Measurements from ENCODE around the gene ARID1B.

The ARID1B gene

DNA sequence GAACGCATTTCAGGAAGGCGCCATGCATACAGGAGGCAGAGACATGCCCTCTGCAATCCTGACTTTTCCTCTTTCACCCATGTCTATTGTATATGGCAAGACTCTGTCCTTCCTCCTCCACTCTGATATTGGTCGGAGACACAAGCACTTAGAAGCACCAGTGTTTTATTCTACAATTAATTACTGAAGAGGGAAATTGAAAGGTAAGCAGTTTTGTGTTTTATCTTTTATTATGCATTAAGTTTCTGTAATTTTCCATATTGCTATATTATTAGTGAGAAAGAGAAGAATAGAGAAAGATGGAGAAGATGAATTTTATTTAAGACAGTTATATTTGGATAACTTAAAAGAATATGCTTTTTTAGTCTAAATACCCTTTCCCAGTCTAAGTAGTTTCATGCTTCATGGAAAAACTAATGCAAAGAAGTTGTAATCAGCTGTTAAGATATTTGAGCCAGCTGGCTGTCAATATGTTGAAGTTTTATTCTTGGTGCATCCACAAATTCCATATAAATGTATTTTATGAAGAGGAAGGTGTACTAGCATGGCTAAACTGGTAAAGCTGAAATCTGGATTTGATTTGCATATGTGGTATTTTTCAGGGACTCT, 13.6 kb downstream of the ARID1B start:
- H3K4me3 ChIP-seq, result no peak overlapping the region
- H3K4me1 ChIP-seq, result peaks cover 40% of the 10 kb centered on the region
- DNase-seq (ENCODE audit: low spot score in 2 of 2), result no peak
- no peaks in the 10 kb centered on the region for H3K27me3 ChIP-seq (ENCODE audit: low read depth)
- no peaks in the 10 kb centered on the region for H3K36me3 ChIP-seq (replicated peaks)
- H3K9me3 ChIP-seq, result no peaks in the 10 kb centered on the region
- in situ Hi-C loops (cut with MboI; ENCODE audit: low sequenced_read_pairs), result no loop called here

DNA sequence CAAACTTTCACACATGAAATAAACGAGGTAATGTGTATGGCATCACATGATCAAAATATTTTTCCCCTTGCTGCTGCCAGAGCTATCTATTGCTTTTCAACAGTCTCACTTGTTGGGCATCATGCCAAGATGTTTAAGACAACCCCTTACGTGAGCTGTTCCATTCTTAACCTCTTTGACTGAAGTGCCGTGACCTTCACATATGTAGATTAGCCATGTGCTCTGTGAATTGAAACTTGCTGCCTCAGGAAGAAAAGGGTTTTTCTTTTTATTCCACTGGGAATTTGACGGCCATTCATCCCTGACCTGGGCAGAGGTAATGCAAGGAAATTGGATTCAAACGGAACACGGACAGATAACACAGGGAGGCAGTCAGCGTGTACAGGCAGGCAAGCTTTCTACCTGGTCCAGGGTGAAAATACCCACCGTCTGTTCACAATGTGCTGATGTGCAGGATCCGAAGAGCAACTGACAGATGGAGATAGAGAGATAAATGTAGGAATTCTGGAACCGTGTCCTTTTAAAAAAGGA, 14.2 kb downstream of the ARID1B start:
- no peaks in the 10 kb centered on the region for H3K27me3 ChIP-seq (ENCODE audit: low read depth)
- H3K4me3 ChIP-seq, result no peak overlapping the region
- in situ Hi-C loops (cut with MboI; ENCODE audit: low sequenced_read_pairs), result no loop called here
- H3K4me1 ChIP-seq, result peaks cover 40% of the 10 kb centered on the region
- H3K36me3 ChIP-seq (replicated peaks), result no peaks in the 10 kb centered on the region
- peak; percentile 81 to 99 for DNase-seq (ENCODE audit: low spot score in 2 of 2)
- H3K9me3 ChIP-seq, result no peaks in the 10 kb centered on the region

DNA sequence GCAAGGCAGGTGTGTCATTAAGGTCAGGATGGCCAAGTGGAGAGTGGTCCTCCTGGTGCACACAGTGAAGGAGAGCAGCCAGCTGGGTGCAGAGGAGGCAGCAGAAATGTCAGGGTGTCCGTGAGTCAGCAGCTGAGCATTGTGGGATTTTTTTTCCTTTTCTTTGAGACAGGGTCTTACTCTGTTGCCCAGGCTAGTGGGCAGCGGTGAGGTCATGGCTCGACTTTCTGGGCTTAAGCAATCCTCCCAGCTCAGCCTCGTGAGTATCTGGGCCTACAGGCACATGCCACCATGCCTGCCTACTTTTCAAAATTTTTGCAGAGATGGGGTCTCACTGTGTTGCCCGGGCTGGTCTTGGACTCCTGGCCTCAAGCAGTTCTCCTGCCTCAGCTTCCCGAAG, 16.0 kb downstream of the ARID1B start:
- Histone ChIP-seq H3K27me3 (ENCODE audit: low read depth) (no peaks in the 10 kb centered on the region), H3K9me3 (no peaks in the 10 kb centered on the region), H3K36me3 (replicated peaks) (no peaks in the 10 kb centered on the region), H3K4me3 (no peak overlapping the region), H3K4me1 (peaks cover 36% of the 10 kb centered on the region)
- DNase-seq (ENCODE audit: low spot score in 2 of 2), result no peak
- in situ Hi-C loops (cut with MboI; ENCODE audit: low sequenced_read_pairs), result no loop called here

DNA sequence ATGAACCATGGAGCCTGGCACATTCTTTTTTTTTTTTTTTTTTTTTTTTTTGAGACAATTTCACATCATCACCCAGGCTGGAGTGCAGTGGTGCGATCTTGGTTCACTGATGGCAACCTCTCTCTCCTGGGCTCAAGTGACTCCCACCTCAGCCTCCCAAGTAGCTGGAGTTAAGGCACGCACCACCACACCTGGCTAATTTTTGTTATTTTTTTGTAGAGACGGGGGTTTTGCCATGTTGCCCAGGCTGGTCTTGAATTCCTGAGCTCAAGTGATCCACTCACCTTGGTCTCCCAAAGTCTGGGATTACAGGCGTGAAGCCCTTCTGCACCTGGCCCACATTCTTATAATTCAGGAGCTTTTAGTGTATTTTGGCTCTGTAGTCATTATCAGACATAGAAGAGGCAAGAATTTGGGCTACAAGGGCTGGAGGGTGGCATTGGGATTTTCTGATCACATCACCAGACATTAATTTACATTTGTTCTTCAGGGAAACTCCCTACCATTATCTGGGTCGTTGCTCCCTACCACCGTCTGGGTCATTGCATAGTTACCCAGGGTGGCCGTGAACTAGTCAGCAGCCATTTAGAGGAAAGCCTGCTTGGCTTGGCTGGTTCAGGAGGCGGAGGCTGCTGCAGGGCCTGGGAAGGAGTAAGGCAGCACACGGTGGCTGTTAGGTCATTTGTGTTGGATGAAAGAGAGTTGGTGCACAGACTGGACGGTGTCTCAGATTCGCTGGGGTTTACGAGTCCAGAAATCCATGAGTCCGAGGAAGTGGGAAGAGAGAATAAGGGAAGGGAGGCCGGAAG, 17.6 kb downstream of the ARID1B start:
- no peaks in the 10 kb centered on the region for H3K27me3 ChIP-seq (ENCODE audit: low read depth)
- no peaks in the 10 kb centered on the region for H3K36me3 ChIP-seq (replicated peaks)
- no peaks in the 10 kb centered on the region for H3K9me3 ChIP-seq
- DNase-seq (ENCODE audit: low spot score in 2 of 2), result no peak
- in situ Hi-C loops (cut with MboI; ENCODE audit: low sequenced_read_pairs), result no loop called here
- H3K4me1 ChIP-seq, result peaks cover 22% of the 10 kb centered on the region
- no peak overlapping the region for H3K4me3 ChIP-seq

GRCh38 chr6:156795825-156796224, 18.6 kb downstream of the ARID1B start:
- Histone ChIP-seq H3K9me3 (no peaks in the 10 kb centered on the region), H3K4me1 (peaks cover 11% of the 10 kb centered on the region), H3K4me3 (no peak overlapping the region), H3K27me3 (ENCODE audit: low read depth) (no peaks in the 10 kb centered on the region), H3K36me3 (replicated peaks) (no peaks in the 10 kb centered on the region)
- no peak for DNase-seq (ENCODE audit: low spot score in 2 of 2)
- in situ Hi-C loops (cut with MboI; ENCODE audit: low sequenced_read_pairs), result no loop called here

GRCh38 chr6:156796627-156797026, 19.4 kb downstream of the ARID1B start:
- Histone ChIP-seq H3K4me1 (peaks cover 6% of the 10 kb centered on the region), H3K4me3 (no peak overlapping the region), H3K9me3 (no peaks in the 10 kb centered on the region), H3K27me3 (ENCODE audit: low read depth) (no peaks in the 10 kb centered on the region), H3K36me3 (replicated peaks) (no peaks in the 10 kb centered on the region)
- DNase-seq (ENCODE audit: low spot score in 2 of 2), result no peak
- in situ Hi-C loops (cut with MboI; ENCODE audit: low sequenced_read_pairs), result no loop called here

- Histone ChIP-seq H3K4me3 (no peak overlapping the region), H3K36me3 (replicated peaks) (no peaks in the 10 kb centered on the region), H3K9me3 (no peaks in the 10 kb centered on the region), H3K4me1 (peaks cover 6% of the 10 kb centered on the region; the same call in 1 of the 2 replicates), H3K27me3 (ENCODE audit: low read depth) (no peaks in the 10 kb centered on the region)
- no peak for DNase-seq (ENCODE audit: low spot score in 2 of 2)
- in situ Hi-C loops (cut with MboI; ENCODE audit: low sequenced_read_pairs), result no loop called here
These were observed 20.9 kb downstream of the ARID1B start for GRCh38 chr6:156797901-156798735.

GRCh38 chr6:156801712-156802111, 24.5 kb downstream of the ARID1B start:
- Histone ChIP-seq H3K27me3 (ENCODE audit: low read depth) (no peaks in the 10 kb centered on the region), H3K36me3 (replicated peaks) (no peaks in the 10 kb centered on the region), H3K4me1 (peaks cover 6% of the 10 kb centered on the region; the same call in 1 of the 2 replicates), H3K9me3 (no peaks in the 10 kb centered on the region), H3K4me3 (no peak overlapping the region)
- no peak for DNase-seq (ENCODE audit: low spot score in 2 of 2)
- in situ Hi-C loops (cut with MboI; ENCODE audit: low sequenced_read_pairs), result no loop called here

- Histone ChIP-seq H3K9me3 (no peaks in the 10 kb centered on the region), H3K4me3 (no peak overlapping the region), H3K27me3 (ENCODE audit: low read depth) (no peaks in the 10 kb centered on the region), H3K4me1 (peaks cover 17% of the 10 kb centered on the region), H3K36me3 (replicated peaks) (no peaks in the 10 kb centered on the region)
- DNase-seq (ENCODE audit: low spot score in 2 of 2), result no peak
- in situ Hi-C loops (cut with MboI; ENCODE audit: low sequenced_read_pairs), result no loop called here
These were observed 26.2 kb downstream of the ARID1B start for GRCh38 chr6:156803353-156803752.

- Histone ChIP-seq H3K4me1 (peaks cover 21% of the 10 kb centered on the region), H3K36me3 (replicated peaks) (no peaks in the 10 kb centered on the region), H3K27me3 (ENCODE audit: low read depth) (no peaks in the 10 kb centered on the region), H3K9me3 (no peaks in the 10 kb centered on the region), H3K4me3 (no peak overlapping the region)
- in situ Hi-C loops (cut with MboI; ENCODE audit: low sequenced_read_pairs), result no loop called here
- DNase-seq (ENCODE audit: low spot score in 2 of 2), result no peak
These were observed 27.2 kb downstream of the ARID1B start for GRCh38 chr6:156804402-156804801.

- H3K27me3 ChIP-seq (ENCODE audit: low read depth), result no peaks in the 10 kb centered on the region
- no peak for DNase-seq (ENCODE audit: low spot score in 2 of 2)
- no peak overlapping the region for H3K4me3 ChIP-seq
- in situ Hi-C loops (cut with MboI; ENCODE audit: low sequenced_read_pairs), result no loop called here
- peaks cover 21% of the 10 kb centered on the region for H3K4me1 ChIP-seq
- H3K9me3 ChIP-seq, result no peaks in the 10 kb centered on the region
- H3K36me3 ChIP-seq (replicated peaks), result no peaks in the 10 kb centered on the region
These were observed 29.0 kb downstream of the ARID1B start for GRCh38 chr6:156806155-156806554.

DNA sequence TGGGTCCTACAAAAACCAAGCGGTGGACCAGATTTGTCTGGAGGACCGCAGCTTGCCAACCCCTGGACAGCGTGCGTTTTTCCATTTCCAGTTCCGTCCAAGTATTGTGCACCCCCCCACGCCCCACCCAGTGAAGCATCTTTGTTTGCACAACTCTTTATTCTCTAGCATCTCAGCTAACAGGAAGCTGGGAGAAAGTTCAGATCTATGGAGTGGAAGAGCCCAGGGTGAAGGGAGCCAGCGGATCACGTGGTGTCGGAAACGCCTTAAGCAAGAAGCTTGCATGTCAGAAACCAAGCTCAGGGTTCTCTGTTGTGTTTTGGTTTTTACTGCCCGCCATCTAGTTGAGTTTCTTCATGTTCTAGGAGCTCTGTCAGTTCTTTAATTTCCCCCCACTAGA, 29.9 kb downstream of the ARID1B start:
- H3K4me1 ChIP-seq, result peaks cover 20% of the 10 kb centered on the region
- H3K4me3 ChIP-seq, result no peak overlapping the region
- H3K36me3 ChIP-seq (replicated peaks), result no peaks in the 10 kb centered on the region
- no peak for DNase-seq (ENCODE audit: low spot score in 2 of 2)
- no peaks in the 10 kb centered on the region for H3K9me3 ChIP-seq
- H3K27me3 ChIP-seq (ENCODE audit: low read depth), result no peaks in the 10 kb centered on the region
- in situ Hi-C loops (cut with MboI; ENCODE audit: low sequenced_read_pairs), result no loop called here

DNA sequence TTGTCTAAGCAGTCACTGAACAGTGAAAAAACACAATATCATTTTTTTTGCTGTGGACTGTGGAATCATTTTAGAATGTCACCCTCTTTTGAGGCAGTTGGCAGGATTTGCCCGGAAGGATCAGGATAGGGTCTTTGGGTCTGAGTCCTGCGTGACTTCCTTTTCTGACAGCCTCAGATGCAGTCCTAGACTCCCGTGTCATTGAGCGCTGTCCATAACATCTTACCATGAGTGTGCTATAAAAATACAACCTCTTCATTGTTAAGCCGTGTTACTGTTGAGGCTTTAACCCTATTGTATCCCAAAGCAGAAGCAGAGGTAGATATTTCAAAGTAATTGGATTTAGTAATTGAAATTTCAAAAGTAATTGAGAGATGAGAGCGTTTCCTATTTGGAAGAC, 30.6 kb downstream of the ARID1B start:
- Histone ChIP-seq H3K4me1 (peaks cover 15% of the 10 kb centered on the region), H3K27me3 (ENCODE audit: low read depth) (no peaks in the 10 kb centered on the region), H3K4me3 (no peak overlapping the region), H3K36me3 (replicated peaks) (no peaks in the 10 kb centered on the region), H3K9me3 (no peaks in the 10 kb centered on the region)
- in situ Hi-C loops (cut with MboI; ENCODE audit: low sequenced_read_pairs), result no loop called here
- no peak for DNase-seq (ENCODE audit: low spot score in 2 of 2)

DNA sequence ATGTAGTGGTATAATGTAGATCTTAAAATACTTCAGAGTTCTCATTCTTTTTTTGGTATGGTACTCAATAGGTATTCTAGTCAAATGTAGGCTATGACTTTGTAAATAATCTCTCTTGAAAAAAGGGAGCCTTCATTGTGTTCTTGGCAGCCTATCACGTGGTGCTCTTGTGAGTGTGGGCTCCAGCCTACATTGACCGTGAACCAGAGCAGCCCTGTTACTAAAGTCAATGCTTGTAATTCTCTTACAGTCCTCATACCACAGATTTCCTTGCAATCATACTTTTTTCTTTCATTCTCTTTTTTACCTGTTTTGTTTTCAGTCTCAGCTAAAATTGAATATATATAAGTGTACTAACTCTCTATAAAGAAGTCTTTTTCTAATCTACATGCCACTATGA, 31.1 kb downstream of the ARID1B start:
- in situ Hi-C loops (cut with MboI; ENCODE audit: low sequenced_read_pairs), result no loop called here
- Histone ChIP-seq H3K27me3 (ENCODE audit: low read depth) (no peaks in the 10 kb centered on the region), H3K4me3 (no peak overlapping the region), H3K9me3 (no peaks in the 10 kb centered on the region), H3K36me3 (replicated peaks) (no peaks in the 10 kb centered on the region), H3K4me1 (peaks cover 15% of the 10 kb centered on the region)
- DNase-seq (ENCODE audit: low spot score in 2 of 2), result peak; percentile 67 to 80

Measured in HAP-1 (cell line).